G401.6 (cell line): Measurements from ENCODE around the gene OR51A2.
"Not testable (repeated sequence)": the region's sequence is repeated elsewhere in the genome, so short reads cannot be mapped to it uniquely, and the experiment has no call there.

ENCODE experiments used
- FAIRE-seq: peaks from 2 replicates; lab custom pipeline; 2012; peaks lifted over from hg19 to GRCh38; lab: Jason Lieb, UNC

Gene OR51A2

GRCh38 chr11:4955613-4956012 is at the start of gene OR51A2:
OR51A2 (minus strand) TSS chr11:4955713; CDS start chr11:4955713, 0 bp downstream.
- not testable (repeated sequence) for FAIRE-seq

- FAIRE-seq, result no peak
These were observed 49.1 kb upstream of the OR51A2 start for GRCh38 chr11:5004424-5005274.

GRCh38 chr11:4994551-4994950 is 39.0 kb upstream of the OR51A2 start, which contains the start of gene OR51L1:
OR51L1 (plus strand) TSS chr11:4994851; CDS start chr11:4998983, 4,132 bp downstream.
- FAIRE-seq, result no peak

GRCh38 chr11:4991060-4991459 is 35.5 kb upstream of the OR51A2 start:
- no peak for FAIRE-seq

- no peak for FAIRE-seq
These were observed 28.3 kb upstream of the OR51A2 start for GRCh38 chr11:4983841-4984240.

- FAIRE-seq, result no peak
These were observed 27.2 kb upstream of the OR51A2 start for GRCh38 chr11:4982678-4983077.

GRCh38 chr11:4979036-4979435 is 23.5 kb upstream of the OR51A2 start:
- FAIRE-seq, result no peak

GRCh38 chr11:4975436-4975835 is 19.9 kb upstream of the OR51A2 start:
- no peak for FAIRE-seq

GRCh38 chr11:4962816-4963215 is 7.3 kb upstream of the OR51A2 start:
- no peak for FAIRE-seq

GRCh38 chr11:4960877-4961276 is 5.4 kb upstream of the OR51A2 start:
- no peak for FAIRE-seq

GRCh38 chr11:4957396-4957795 is 1.9 kb upstream of the OR51A2 start:
- FAIRE-seq, result no peak

GRCh38 chr11:4947505-4947904 is 8.0 kb downstream of the OR51A2 start, which contains the start of gene OR51A4:
OR51A4 (minus strand) TSS chr11:4947605; CDS start chr11:4947100, 505 bp downstream.
- FAIRE-seq, result no peak

- no peak for FAIRE-seq
These were observed 18.8 kb downstream of the OR51A2 start for GRCh38 chr11:4936745-4937144.

- no peak for FAIRE-seq
These were observed 22.8 kb downstream of the OR51A2 start for GRCh38 chr11:4932751-4933150.

- no peak for FAIRE-seq
These were observed 28.9 kb downstream of the OR51A2 start for GRCh38 chr11:4926608-4927007.

- no peak for FAIRE-seq
These were observed 31.3 kb downstream of the OR51A2 start, which contains the start of gene OR51G1 for GRCh38 chr11:4924239-4924638. OR51G1 (minus strand) TSS chr11:4924339; CDS start chr11:4924339, 0 bp downstream.

GRCh38 chr11:4922304-4922703 is 33.2 kb downstream of the OR51A2 start:
- no peak for FAIRE-seq

- no peak for FAIRE-seq
These were observed 33.7 kb downstream of the OR51A2 start for GRCh38 chr11:4921796-4922195.

- FAIRE-seq, result no peak
These were observed 36.3 kb downstream of the OR51A2 start, which contains the start of gene OR51G2 for GRCh38 chr11:4919250-4919649. OR51G2 (minus strand) TSS chr11:4919350; CDS start chr11:4915663, 3,687 bp downstream.

GRCh38 chr11:4916581-4916980 is 38.9 kb downstream of the OR51A2 start:
- no peak for FAIRE-seq
